Stomach (tissue), 4 donors: ENCODE measurements around the gene TRMT1.

ENCODE experiments used
- EP300 ChIP-seq: sonication (generic); formaldehyde crosslinking; IDR thresholded peaks from one replicate; pipeline ENCODE4 v1.6.1; 2017; ENCODE audit warnings: antibody characterized with exemption
- POLR2A ChIP-seq, 4 donors: fragments of 450-650 bp; IDR thresholded peaks; one replicate each; pipeline ENCODE4 v1.6.1; 2016; ENCODE audit warnings: antibody characterized with exemption in 4 of 4, control low read depth in 2 of 4, mild to moderate bottlenecking in 1 of 4, moderate library complexity in 1 of 4
- POLR2AphosphoS5 ChIP-seq, 3 donors: sonication (generic); formaldehyde crosslinking; IDR thresholded peaks; one replicate each; pipeline ENCODE4 v1.6.1; 2016; ENCODE audit warnings: antibody characterized with exemption in 3 of 3
- TF ChIP-seq, protein P1 (sequence below), 7 experiments: fragments of 450-650 bp in 4 of 7; fragments of 200-600 bp in 3 of 7; sonication (generic) in 3 of 7; IDR thresholded peaks; one replicate each; pipeline ENCODE4 v1.5.1; 2016 to 2019; ENCODE audit warnings: antibody characterized with exemption in 7 of 7, control low read depth in 2 of 7, mild to moderate bottlenecking in 1 of 7

- TF ChIP-seq POLR2AphosphoS5 (IDR thresholded peaks at IDR 0.05), result no peak
- TF ChIP-seq, protein P1, sequence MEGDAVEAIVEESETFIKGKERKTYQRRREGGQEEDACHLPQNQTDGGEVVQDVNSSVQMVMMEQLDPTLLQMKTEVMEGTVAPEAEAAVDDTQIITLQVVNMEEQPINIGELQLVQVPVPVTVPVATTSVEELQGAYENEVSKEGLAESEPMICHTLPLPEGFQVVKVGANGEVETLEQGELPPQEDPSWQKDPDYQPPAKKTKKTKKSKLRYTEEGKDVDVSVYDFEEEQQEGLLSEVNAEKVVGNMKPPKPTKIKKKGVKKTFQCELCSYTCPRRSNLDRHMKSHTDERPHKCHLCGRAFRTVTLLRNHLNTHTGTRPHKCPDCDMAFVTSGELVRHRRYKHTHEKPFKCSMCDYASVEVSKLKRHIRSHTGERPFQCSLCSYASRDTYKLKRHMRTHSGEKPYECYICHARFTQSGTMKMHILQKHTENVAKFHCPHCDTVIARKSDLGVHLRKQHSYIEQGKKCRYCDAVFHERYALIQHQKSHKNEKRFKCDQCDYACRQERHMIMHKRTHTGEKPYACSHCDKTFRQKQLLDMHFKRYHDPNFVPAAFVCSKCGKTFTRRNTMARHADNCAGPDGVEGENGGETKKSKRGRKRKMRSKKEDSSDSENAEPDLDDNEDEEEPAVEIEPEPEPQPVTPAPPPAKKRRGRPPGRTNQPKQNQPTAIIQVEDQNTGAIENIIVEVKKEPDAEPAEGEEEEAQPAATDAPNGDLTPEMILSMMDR (IDR thresholded peaks at IDR 0.05), result no peak
- no peak for TF ChIP-seq POLR2A (IDR thresholded peaks at IDR 0.05)
- no peak for TF ChIP-seq EP300
Observed at GRCh38 chr19:13149628-13150186, 33.2 kb upstream of the TRMT1 start.
